RWPE1 (cell line): ENCODE measurements around the gene RIBC1.

Source experiments
- CTCF ChIA-PET: fragments of 350-600 bp; sonication (Branson Sonifier 250); formaldehyde crosslinking; extraction: SDS; loops from one replicate; lab custom pipeline; 2021; lab: Yijun Ruan, JAX
- POLR2A ChIA-PET: fragments of 400-600 bp; formaldehyde crosslinking; extraction: SDS; loops from one replicate; lab custom pipeline; 2020; ENCODE audit warnings: antibody characterized with exemption; ENCODE audit not compliant: low non-redundant PET; lab: Yijun Ruan, JAX
- DNase-seq: peaks from one replicate; pipeline ENCODE4 v3.0.0; 2012; ENCODE audit warnings: low spot score
- H3K27ac ChIP-seq: fragments of 450-650 bp; 2 replicates; pipeline ENCODE4 v1.5.1; 2017
- CTCF ChIP-seq: fragments of 450-650 bp; conservative IDR thresholded peaks from 2 replicates; pipeline ENCODE4 v1.5.1; 2017; ENCODE audit warnings: low read depth, mild to moderate bottlenecking

Gene RIBC1

GRCh38 chrX:53379008-53379710 is 43.5 kb upstream of the RIBC1 start:
- TF ChIP-seq CTCF: no peak
- H3K27ac ChIP-seq: no peak overlapping the region
- no peak for DNase-seq
- ChIA-PET POLR2A (no interaction called here), CTCF (interaction anchor here (0.6 to 1.1 kb wide), 3 partner anchors 9 to 125 kb away, joined by 3 to 4 read pairs (median 3); no protein-coding TSS in a partner anchor)

- DNase-seq: no peak
- ChIA-PET POLR2A (no interaction called here), CTCF (no interaction called here)
- TF ChIP-seq CTCF: no peak
- H3K27ac ChIP-seq: no peak overlapping the region
Measured at GRCh38 chrX:53379747-53380146, 42.9 kb upstream of the RIBC1 start.

- no peak overlapping the region; the same call in 1 of the 2 replicates for H3K27ac ChIP-seq
- no peak for DNase-seq
- CTCF ChIA-PET: interaction anchor here (0.7 kb wide), 1 partner anchor 48 kb away, joined by 3 read pairs; no protein-coding TSS in a partner anchor
- POLR2A ChIA-PET: no interaction called here
- no peak for TF ChIP-seq CTCF
Measured at GRCh38 chrX:53383376-53384076, 39.1 kb upstream of the RIBC1 start.

- no peak overlapping the region for H3K27ac ChIP-seq
- CTCF ChIA-PET: no interaction called here
- DNase-seq: no peak
- TF ChIP-seq CTCF: no peak
- POLR2A ChIA-PET: no interaction called here
Measured at GRCh38 chrX:53395605-53396298, 26.9 kb upstream of the RIBC1 start.

- H3K27ac ChIP-seq: no peak overlapping the region
- TF ChIP-seq CTCF: no peak
- no peak for DNase-seq
- POLR2A ChIA-PET: no interaction called here
- CTCF ChIA-PET: no interaction called here
Measured at GRCh38 chrX:53398216-53398615, 24.5 kb upstream of the RIBC1 start.

- no peak overlapping the region for H3K27ac ChIP-seq
- TF ChIP-seq CTCF: no peak
- no peak for DNase-seq
- POLR2A ChIA-PET: no interaction called here
- CTCF ChIA-PET: no interaction called here
Measured at GRCh38 chrX:53403535-53403934, 19.1 kb upstream of the RIBC1 start.
